SU-DHL-6 (cell line): Measurements from ENCODE around the gene OPN3.

Experiments used
- H2AFZ ChIP-seq: fragments of 200-600 bp; sonication (generic); 2 replicates; pipeline ENCODE4 v1.6.1; 2014; ENCODE audit warnings: low read depth, mild to moderate bottlenecking, moderate library complexity, mixed read lengths, antibody characterized with exemption, low read length; ENCODE audit not compliant: severe bottlenecking
- H3F3A ChIP-seq: fragments of 200-600 bp; shearing (Covaris generic); 2 replicates; pipeline ENCODE4 v1.6.0; 2016; ENCODE audit warnings: antibody characterized with exemption, mild to moderate bottlenecking; ENCODE audit not compliant: insufficient read depth
- H3K27ac ChIP-seq: fragments of 200-600 bp; sonication (generic); 2 replicates; pipeline ENCODE4 v1.5.1; 2016; ENCODE audit warnings: low read depth, mild to moderate bottlenecking, low read length, moderate library complexity, mixed read lengths
- H3K27me3 ChIP-seq: fragments of 200-600 bp; sonication (generic), shearing (Covaris generic); 2 replicates; pipeline ENCODE4 v1.6.0; 2014; ENCODE audit warnings: mild to moderate bottlenecking, low read length
- H3K36me3 ChIP-seq: fragments of 200-600 bp; sonication (generic); 2 replicates; pipeline ENCODE4 v1.6.1; 2014; ENCODE audit warnings: mild to moderate bottlenecking, low read length, mixed read lengths
- H3K4me2 ChIP-seq: fragments of 300-600, 200-600 bp; shearing (Covaris generic), sonication (generic); 2 replicates; pipeline ENCODE4 v1.6.0; 2014; ENCODE audit warnings: low read length, low read depth, mild to moderate bottlenecking; ENCODE audit not compliant: poor library complexity, severe bottlenecking
- H3K4me3 ChIP-seq: fragments of 200-600 bp; sonication (generic); 2 replicates; pipeline ENCODE4 v1.5.1; 2014; ENCODE audit warnings: antibody characterized with exemption, low read length, mild to moderate bottlenecking, mixed read lengths; ENCODE audit not compliant: insufficient read depth, poor library complexity, severe bottlenecking
- H3K79me2 ChIP-seq: fragments of 200-600 bp; sonication (generic); 2 replicates; pipeline ENCODE4 v1.6.1; 2014; ENCODE audit warnings: mild to moderate bottlenecking, low read length, moderate library complexity; ENCODE audit not compliant: insufficient read depth
- H3K9ac ChIP-seq: fragments of 200-600 bp; sonication (generic); 2 replicates; pipeline ENCODE4 v1.7.0; 2014; ENCODE audit warnings: mild to moderate bottlenecking, low read length
- H3K9me2 ChIP-seq: fragments of 200-600 bp; sonication (generic); replicated peaks from 2 replicates; pipeline ENCODE4 v1.6.1; 2014; ENCODE audit warnings: low read length; ENCODE audit not compliant: insufficient read depth
- H3K9me3 ChIP-seq: fragments of 200-600 bp; sonication (generic); 2 replicates; pipeline ENCODE4 v1.6.1; 2014; ENCODE audit warnings: low read length, mixed read lengths; ENCODE audit not compliant: insufficient read depth
- H4K20me1 ChIP-seq: fragments of 200-600 bp; sonication (generic); 2 replicates; pipeline ENCODE4 v1.6.1; 2014; ENCODE audit warnings: low read depth, mild to moderate bottlenecking, antibody characterized with exemption, low read length, moderate library complexity, mixed read lengths
- CTCF ChIP-seq: fragments of 200-600 bp; sonication (generic); IDR thresholded peaks from one replicate; pipeline ENCODE4 v1.5.1; 2017; ENCODE audit warnings: antibody characterized with exemption, mild to moderate bottlenecking, low read length, moderate library complexity; ENCODE audit not compliant: insufficient read depth, poor library complexity, severe bottlenecking
- EZH2phosphoT487 ChIP-seq: fragments of 200-600 bp; sonication (generic), shearing (Covaris generic); conservative IDR thresholded peaks from 2 replicates; pipeline ENCODE4 v1.6.1; 2018; ENCODE audit warnings: mild to moderate bottlenecking, antibody characterized with exemption, low read length, moderate library complexity, mixed read lengths

Gene OPN3

GRCh38 chr1:241600496-241600901 lies 39.7 kb downstream of the OPN3 start:
- no peak for TF ChIP-seq CTCF
- TF ChIP-seq EZH2phosphoT487 = no peak
- no peak overlapping the region for H3K27ac ChIP-seq
- no peak overlapping the region for H3K9ac ChIP-seq
- no peak overlapping the region for H3K4me2 ChIP-seq
- H4K20me1 ChIP-seq = no peaks in the 10 kb centered on the region
- H3K9me3 ChIP-seq = no peaks in the 10 kb centered on the region
- no peaks in the 10 kb centered on the region for H3K79me2 ChIP-seq
- H3K4me3 ChIP-seq = no peak overlapping the region
- H3K9me2 ChIP-seq = no peaks in the 10 kb centered on the region
- H3K36me3 ChIP-seq = no peaks in the 10 kb centered on the region
- H3F3A ChIP-seq = no peaks in the 10 kb centered on the region
- no peaks in the 10 kb centered on the region for H3K27me3 ChIP-seq
- no peak overlapping the region for H2AFZ ChIP-seq

GRCh38 chr1:241598249-241598648 lies 41.9 kb downstream of the OPN3 start:
- no peaks in the 10 kb centered on the region for H3K27me3 ChIP-seq
- no peak overlapping the region for H3K4me2 ChIP-seq
- H3K9me3 ChIP-seq = no peaks in the 10 kb centered on the region
- H3K36me3 ChIP-seq = no peaks in the 10 kb centered on the region
- no peak for TF ChIP-seq EZH2phosphoT487
- no peak for TF ChIP-seq CTCF
- no peaks in the 10 kb centered on the region for H3F3A ChIP-seq
- H3K4me3 ChIP-seq = no peak overlapping the region
- no peak overlapping the region for H2AFZ ChIP-seq
- H3K79me2 ChIP-seq = no peaks in the 10 kb centered on the region
- H3K9ac ChIP-seq = no peak overlapping the region
- no peaks in the 10 kb centered on the region for H3K9me2 ChIP-seq
- H3K27ac ChIP-seq = no peak overlapping the region
- H4K20me1 ChIP-seq = no peaks in the 10 kb centered on the region

- H3K4me3 ChIP-seq = no peak overlapping the region
- no peak overlapping the region for H2AFZ ChIP-seq
- H3K27me3 ChIP-seq = no peaks in the 10 kb centered on the region
- H3K9ac ChIP-seq = no peak overlapping the region
- no peaks in the 10 kb centered on the region for H3F3A ChIP-seq
- H3K27ac ChIP-seq = no peak overlapping the region
- no peak overlapping the region for H3K4me2 ChIP-seq
- no peaks in the 10 kb centered on the region for H3K36me3 ChIP-seq
- H3K9me2 ChIP-seq = no peaks in the 10 kb centered on the region
- H4K20me1 ChIP-seq = no peaks in the 10 kb centered on the region
- no peak for TF ChIP-seq CTCF
- no peak for TF ChIP-seq EZH2phosphoT487
- H3K79me2 ChIP-seq = no peaks in the 10 kb centered on the region
- no peaks in the 10 kb centered on the region for H3K9me3 ChIP-seq
Measured at GRCh38 chr1:241596633-241597032, 43.5 kb downstream of the OPN3 start.
